Measurements from ENCODE around the gene REG4.
A peak's percentile ranks its signal among the peaks of the same experiment; 100 is the strongest.
"Not testable (repeated sequence)": the region's sequence is repeated elsewhere in the genome, so short reads cannot be mapped to it uniquely, and the experiment has no call there.

REG4 gene

DNA sequence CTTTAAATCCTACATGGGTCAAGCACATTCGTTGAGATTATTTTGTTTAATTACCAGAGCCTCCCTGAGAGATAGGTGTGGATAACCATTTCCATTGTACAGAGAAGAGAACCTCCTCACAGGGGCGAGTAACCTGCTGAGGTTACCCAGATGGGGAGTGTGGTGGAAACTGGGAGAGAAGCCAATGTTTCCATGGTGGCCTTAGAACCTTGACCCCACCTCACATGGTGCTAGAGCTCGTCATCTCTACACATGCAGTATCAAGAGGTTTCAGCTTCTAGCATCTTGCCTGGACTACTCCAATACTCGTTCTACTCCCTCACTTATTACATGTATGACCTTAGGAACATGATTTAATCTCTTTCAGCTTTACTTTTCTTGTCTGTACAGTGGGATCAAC, 4.8 kb downstream of the REG4 start:
- no peak for DNase-seq

DNA sequence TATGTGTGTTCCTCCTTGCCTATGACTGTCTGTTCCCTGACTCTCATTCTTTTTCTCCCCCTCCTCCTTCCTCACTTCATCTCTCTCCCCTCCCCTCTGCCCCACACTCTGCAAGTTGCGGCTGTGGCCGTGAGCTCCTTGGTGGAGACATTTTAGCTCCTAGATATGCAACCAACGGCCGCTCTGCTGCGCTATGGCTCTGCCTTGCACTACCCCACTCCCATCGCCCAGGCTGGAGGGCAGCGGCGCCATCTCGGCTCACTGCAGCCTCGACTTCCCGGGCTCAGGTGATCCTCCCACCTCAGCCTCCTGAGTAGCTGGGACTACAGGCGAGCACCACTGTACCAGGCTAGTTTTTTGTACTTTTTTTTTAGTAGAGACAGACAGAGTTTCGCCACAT, 5.5 kb downstream of the REG4 start:
- DNase-seq = no peak

DNA sequence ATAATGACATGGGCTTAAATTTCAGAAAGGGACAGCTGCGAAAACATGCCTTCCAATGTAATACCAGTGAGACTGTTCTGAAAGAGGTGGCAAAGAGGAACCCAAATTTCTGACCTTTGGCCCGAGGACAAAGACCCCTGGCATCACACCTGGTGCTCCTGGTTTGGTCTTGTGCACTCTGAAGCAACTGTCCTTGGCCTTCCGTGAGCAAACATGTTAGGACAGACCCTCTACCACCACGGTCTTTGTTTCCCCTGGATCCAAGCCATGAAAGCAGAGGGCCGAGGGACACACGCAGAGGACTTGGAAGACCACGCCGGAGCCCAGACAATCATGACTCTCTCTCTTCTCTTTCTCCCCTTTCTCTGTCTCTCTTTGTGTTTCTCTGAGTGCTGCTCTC, 6.0 kb downstream of the REG4 start:
- no peak for DNase-seq

- DNase-seq = no peak
Observed at GRCh38 chr1:119799599-119800177, 11.6 kb downstream of the REG4 start.

GRCh38 chr1:119799003-119799402, 12.3 kb downstream of the REG4 start:
- DNase-seq = no peak

DNA sequence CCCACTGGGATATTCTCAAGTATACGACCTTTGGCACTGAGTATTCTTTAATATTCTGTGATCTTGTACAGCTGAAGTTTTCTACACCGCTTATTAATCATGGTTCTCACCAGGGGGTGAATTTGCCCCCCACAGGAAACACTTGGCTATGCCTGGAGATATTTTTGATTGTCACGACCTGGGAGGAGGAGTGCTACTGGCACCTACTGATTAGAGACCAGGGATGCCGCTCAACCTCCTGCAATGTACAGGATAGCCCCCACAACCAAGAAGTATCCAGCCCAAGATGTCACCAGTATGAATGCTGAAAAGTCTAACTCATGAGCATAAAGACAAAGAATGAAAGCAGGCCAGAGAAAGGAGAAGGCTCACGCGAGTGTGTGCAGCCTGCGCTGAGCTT, 13.7 kb downstream of the REG4 start:
- no peak for DNase-seq

DNA sequence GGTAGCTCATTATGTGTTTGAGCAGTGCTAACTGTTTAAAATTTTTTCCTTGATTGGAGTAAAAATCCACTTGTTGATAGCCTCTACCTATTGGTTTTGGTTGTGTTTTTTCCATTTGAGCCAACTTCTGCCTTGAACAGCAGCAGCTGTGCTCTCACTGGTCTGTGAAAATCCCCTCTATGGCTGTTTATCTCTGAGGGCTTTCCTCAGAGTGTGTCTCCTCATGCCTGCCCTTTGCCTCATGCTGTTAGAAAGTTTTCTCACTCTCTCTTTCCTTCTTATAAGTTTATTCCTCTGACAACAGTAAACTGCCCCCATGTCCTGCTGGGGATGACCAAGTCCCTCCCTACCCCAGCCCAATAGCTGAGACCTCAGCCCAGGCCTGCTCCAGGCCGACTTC, 14.1 kb downstream of the REG4 start:
- no peak for DNase-seq

- no peak for DNase-seq
Observed at GRCh38 chr1:119795261-119796200, 15.7 kb downstream of the REG4 start.

DNA sequence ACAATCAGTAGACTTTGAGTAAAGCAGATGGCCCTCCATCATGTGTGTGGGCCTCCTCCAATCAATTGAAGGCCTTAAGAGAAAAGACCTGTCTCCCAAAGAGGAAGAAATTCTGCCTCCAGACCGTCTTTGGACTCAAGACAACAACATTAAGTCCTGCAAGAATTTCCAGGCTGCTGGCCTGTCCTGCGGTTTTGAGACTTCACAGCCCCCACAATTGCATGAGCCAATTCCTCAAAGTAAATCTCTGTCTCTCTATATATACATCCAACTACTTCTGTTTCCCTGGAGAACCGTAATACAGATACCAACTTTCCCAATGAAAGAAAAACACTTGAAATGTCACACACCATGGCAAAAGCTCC, 16.4 kb downstream of the REG4 start:
- no peak for DNase-seq

DNA sequence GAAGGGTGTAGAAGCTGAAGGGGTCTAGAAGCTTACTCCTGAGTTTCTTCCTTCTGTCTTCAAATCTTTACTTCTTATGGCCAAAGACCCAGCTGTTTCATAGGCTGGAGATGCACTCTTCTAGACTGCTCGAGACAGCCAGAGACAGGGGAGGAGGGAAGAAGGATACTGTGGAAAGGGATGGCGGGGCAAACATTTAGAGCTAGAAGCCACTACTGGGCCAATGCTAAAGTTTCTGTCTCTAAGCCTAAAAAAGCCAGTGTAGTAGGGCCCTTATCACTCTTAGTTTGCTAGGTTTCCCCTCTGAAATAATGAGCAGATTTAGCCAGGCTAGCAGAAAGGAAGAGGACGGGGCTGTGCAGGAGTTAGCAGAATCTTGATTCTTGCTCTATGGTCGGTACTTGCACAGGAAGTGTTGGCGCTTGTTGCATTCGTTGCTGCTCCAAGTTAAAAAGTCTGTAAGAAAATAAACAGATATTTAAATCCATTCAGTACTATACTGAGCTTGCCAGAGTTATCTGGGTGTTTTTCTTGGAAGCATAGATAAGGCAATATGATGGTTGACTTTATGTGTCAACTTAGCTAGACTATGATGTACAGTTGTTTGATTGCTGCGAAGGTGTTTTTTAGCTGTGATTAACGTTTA, 16.9 kb downstream of the REG4 start:
- no peak for DNase-seq

GRCh38 chr1:119791377-119791776, 19.9 kb downstream of the REG4 start:
- no peak for DNase-seq

DNA sequence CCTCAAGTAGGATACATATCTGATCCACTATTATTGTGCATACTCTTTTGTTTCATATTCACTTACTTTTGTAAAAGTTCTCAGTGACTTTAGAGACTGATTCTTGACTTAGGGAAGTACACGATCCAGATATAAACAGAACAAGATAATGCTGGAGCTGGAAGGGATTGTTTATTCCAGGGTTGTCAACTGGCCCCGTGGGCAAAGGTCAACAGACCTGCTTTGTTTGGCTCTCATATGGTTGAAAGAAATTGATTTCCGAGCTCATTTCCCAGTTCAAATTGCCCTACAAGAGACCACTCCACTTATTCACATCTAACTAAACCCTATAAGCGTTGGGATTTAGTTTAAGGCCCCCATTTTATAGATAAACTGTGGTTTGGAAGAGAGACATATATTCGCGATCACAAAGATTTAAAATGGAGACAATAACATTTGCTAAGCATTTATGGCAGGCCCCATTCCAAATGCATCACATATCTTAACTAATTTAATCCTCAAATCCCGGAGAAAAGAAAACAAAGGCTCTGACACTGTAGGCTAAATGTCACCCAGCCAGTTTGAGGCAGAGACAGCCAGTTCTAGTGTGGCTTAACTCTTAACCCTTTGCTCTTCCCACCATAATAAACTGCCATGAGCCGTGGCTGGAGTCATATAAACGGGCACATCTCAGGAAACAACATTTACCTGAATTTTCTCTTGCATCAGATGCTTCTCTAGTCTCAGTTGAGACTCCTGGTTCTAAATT, 20.6 kb downstream of the REG4 start:
- no peak for DNase-seq

- DNase-seq = no peak
Observed at GRCh38 chr1:119787776-119788175, 23.5 kb downstream of the REG4 start.

GRCh38 chr1:119786473-119787050, 24.7 kb downstream of the REG4 start:
- DNase-seq = peak in 1 of 5 experiments; percentile 74

- not testable (repeated sequence) for DNase-seq
Observed at GRCh38 chr1:119786046-119786445, 25.2 kb downstream of the REG4 start.

DNA sequence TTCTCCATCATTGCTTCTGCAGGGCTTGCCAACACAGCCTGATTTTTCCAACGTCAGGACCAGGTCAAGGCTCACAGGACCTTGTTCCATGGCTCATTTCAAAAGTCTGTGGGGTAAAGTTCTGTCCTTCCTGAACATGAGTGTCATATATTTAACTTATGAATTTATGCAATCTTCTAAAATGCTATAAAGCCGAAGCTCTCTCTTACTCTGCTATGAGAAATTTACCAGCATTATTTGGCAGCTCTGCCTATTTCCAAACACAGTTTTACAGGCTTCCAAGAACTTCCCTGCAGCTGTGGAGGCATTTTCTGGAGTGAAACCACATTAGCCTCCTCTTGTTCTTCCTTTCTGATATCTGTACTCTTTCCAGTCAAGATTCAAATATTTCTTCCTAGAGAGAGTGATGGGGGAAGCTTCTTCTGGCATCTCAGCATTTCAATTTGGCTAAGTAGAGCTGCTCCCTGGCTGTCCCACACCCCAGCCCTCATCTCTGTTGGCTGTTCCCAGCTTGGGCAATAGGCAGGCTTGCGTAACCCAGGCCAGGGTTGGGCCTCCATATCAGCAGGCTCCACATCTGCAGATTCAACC, 27.0 kb downstream of the REG4 start:
- DNase-seq = no peak

GRCh38 chr1:119783354-119784185, 27.7 kb downstream of the REG4 start:
- no peak for DNase-seq

DNA sequence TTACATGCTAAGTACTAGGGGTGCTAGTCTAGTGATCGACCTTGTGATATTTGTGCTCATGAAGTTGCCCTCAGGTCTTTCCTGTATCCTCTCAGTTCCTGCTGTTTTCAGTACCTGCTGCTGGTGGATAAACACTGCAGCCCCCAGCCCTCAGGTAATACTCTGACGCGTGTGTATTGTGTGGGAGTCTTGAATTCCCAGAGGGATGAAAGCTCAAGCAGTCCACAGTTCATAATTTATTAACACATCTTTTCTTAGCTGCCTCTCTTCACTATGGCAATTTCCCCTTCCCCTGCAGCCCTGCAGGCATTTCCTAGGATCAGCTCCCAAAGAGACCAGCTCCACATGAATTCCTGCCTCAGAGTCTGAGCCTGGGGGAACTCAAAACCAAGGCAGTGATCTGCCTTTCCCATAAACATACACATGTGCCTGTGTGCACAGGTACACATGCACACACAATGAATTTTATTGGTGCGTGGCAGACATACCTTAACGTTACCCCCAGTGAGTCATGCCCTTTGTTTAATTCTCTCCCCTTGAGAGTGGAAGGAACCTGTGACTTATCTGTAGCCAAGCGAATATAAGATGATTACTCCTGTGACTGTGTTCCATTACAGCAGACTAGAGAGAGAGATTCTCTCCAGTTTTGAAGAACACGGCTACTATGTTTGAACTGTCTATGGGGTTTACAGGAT, 28.5 kb downstream of the REG4 start:
- DNase-seq = no peak

- DNase-seq = no peak
Observed at GRCh38 chr1:119781434-119782210, 29.6 kb downstream of the REG4 start.

GRCh38 chr1:119779869-119780356, 31.3 kb downstream of the REG4 start:
- DNase-seq = peak in 1 of 5 experiments; percentile 51

Data from T-helper 2 cell (primary cell).